H1 (cell line): ENCODE data around the gene LOC128125822.

Experiments used
- CTCF ChIA-PET: fragments of 300-600 bp; sonication (Branson Sonifier 250); formaldehyde crosslinking; loops from one replicate; lab custom pipeline; 2021; ENCODE audit not compliant: partially characterized antibody; lab: Charles Lee
- POLR2A ChIA-PET: fragments of 300-600 bp; sonication (Branson Sonifier 250); formaldehyde crosslinking; loops from one replicate; lab custom pipeline; 2021; ENCODE audit warnings: inconsistent platforms; ENCODE audit not compliant: partially characterized antibody; lab: Charles Lee
- DNase-seq, 2 experiments: peaks; one replicate each; pipeline versions ENCODE4 v3.0.0 to v3.0.0-alpha.2; 2010 to 2022; ENCODE audit warnings: low spot score in 2 of 2, low read depth in 1 of 2, mixed read lengths in 1 of 2
- FAIRE-seq: peaks from 2 replicates; lab custom pipeline; 2011; peaks lifted over from hg19 to GRCh38; lab: Jason Lieb, UNC
- H2AFZ ChIP-seq: 2 replicates; pipeline ENCODE4 v1.8.1; 2012; ENCODE audit warnings: low read length, inconsistent platforms
- H2AK5ac ChIP-seq: 2 replicates; pipeline ENCODE4 v1.6.1; 2013; ENCODE audit warnings: low read depth, low read length
- H2BK120ac ChIP-seq: replicated peaks from 2 replicates; pipeline ENCODE3; 2013; ENCODE audit warnings: low read depth, low read length, inconsistent platforms
- H2BK12ac ChIP-seq: 2 replicates; pipeline ENCODE4 v1.6.1; 2013; ENCODE audit warnings: low read depth, low read length
- H2BK15ac ChIP-seq: 2 replicates; pipeline ENCODE4 v1.6.1; 2013; ENCODE audit warnings: low read length
- H2BK20ac ChIP-seq: 2 replicates; pipeline ENCODE4 v1.6.1; 2013; ENCODE audit warnings: low read length
- H2BK5ac ChIP-seq: 2 replicates; pipeline ENCODE4 v1.6.1; 2013; ENCODE audit warnings: low read depth, low read length
- H3K14ac ChIP-seq: 2 replicates; pipeline ENCODE4 v1.6.1; 2013; ENCODE audit warnings: inconsistent platforms; ENCODE audit not compliant: insufficient read length
- H3K18ac ChIP-seq: 2 replicates; pipeline ENCODE4 v1.6.1; 2013; ENCODE audit warnings: low read length; ENCODE audit errors: extremely low read depth
- H3K23ac ChIP-seq: 2 replicates; pipeline ENCODE4 v1.6.1; 2013; ENCODE audit warnings: inconsistent platforms; ENCODE audit not compliant: insufficient read length
- H3K23me2 ChIP-seq: 2 replicates; pipeline ENCODE4 v1.6.1; 2013; ENCODE audit warnings: low read depth, low read length
- H3K27ac ChIP-seq: 2 replicates; pipeline ENCODE4 v1.6.1; 2011; ENCODE audit warnings: low read depth, low read length, inconsistent platforms
- H3K27me3 ChIP-seq, 4 experiments: replicated peaks in 1 of 4; 1 replicate in 1 of 4; 2 replicates in 3 of 4; pipeline versions ENCODE4 v1.6.1 to v1.8.1; 2011 to 2013; ENCODE audit warnings: low read length in 3 of 4, mild to moderate bottlenecking in 3 of 4, inconsistent platforms in 2 of 4, mixed read lengths in 2 of 4, moderate library complexity in 1 of 4; ENCODE audit not compliant: control insufficient read depth in 3 of 4, insufficient read depth in 3 of 4; ENCODE audit errors: extremely low read depth in 1 of 4
- H3K36me3 ChIP-seq, 4 experiments: 2 replicates each; pipeline versions ENCODE4 v1.6.1 to v1.8.1; 2011 to 2013; ENCODE audit warnings: mild to moderate bottlenecking in 4 of 4, low read length in 3 of 4, moderate library complexity in 2 of 4, control low read depth in 1 of 4, inconsistent platforms in 1 of 4; ENCODE audit not compliant: insufficient read depth in 4 of 4, control insufficient read depth in 2 of 4
- H3K4ac ChIP-seq: replicated peaks from 2 replicates; pipeline ENCODE3; 2013; ENCODE audit warnings: low read length, low read depth, mixed read lengths, inconsistent platforms; ENCODE audit not compliant: insufficient read length
- H3K4me1 ChIP-seq, 4 experiments: replicated peaks in 1 of 4; 1 replicate in 1 of 4; 2 replicates in 3 of 4; pipeline versions ENCODE4 v1.6.1 to v1.8.1; 2011 to 2013; ENCODE audit warnings: low read length in 3 of 4, inconsistent platforms in 2 of 4, mixed read lengths in 1 of 4; ENCODE audit not compliant: insufficient read depth in 4 of 4, control insufficient read depth in 3 of 4
- H3K4me2 ChIP-seq, 2 experiments: 2 replicates each; pipeline versions ENCODE4 v1.6.1 to v1.8.1; 2011 to 2013; ENCODE audit warnings: low read depth in 2 of 2, low read length in 2 of 2, control low read depth in 1 of 2, inconsistent platforms in 1 of 2, mild to moderate bottlenecking in 1 of 2; ENCODE audit not compliant: insufficient read depth in 1 of 2
- H3K4me3 ChIP-seq, 4 experiments: fragments of 200-600, 300-600 bp in 1 of 4; sonication (generic), shearing (Covaris generic), sonication (Bioruptor Twin) in 1 of 4; 2 replicates each; pipeline versions ENCODE4 v1.5.1 to v1.8.1; 2011 to 2016; ENCODE audit warnings: low read length in 4 of 4, low read depth in 3 of 4, control low read depth in 2 of 4, inconsistent platforms in 2 of 4, mild to moderate bottlenecking in 2 of 4, mixed read lengths in 1 of 4, moderate library complexity in 1 of 4; ENCODE audit not compliant: insufficient read depth in 2 of 4; ENCODE audit errors: extremely low read depth in 1 of 4
- H3K56ac ChIP-seq: replicated peaks from 2 replicates; pipeline ENCODE3; 2013; ENCODE audit warnings: low read depth, mild to moderate bottlenecking, mixed read lengths, low read length, inconsistent platforms; ENCODE audit not compliant: insufficient read length
- H3K79me1 ChIP-seq: 2 replicates; pipeline ENCODE4 v1.6.1; 2013; ENCODE audit warnings: low read depth, low read length, control low read depth
- H3K79me2 ChIP-seq, 2 experiments: 2 replicates each; pipeline versions ENCODE4 v1.6.1 to v1.8.1; 2012 to 2013; ENCODE audit warnings: low read length in 2 of 2, mild to moderate bottlenecking in 2 of 2, inconsistent platforms in 1 of 2; ENCODE audit not compliant: insufficient read depth in 2 of 2, control insufficient read depth in 1 of 2
- H3K9ac ChIP-seq, 4 experiments: replicated peaks in 1 of 4; 1 replicate in 1 of 4; 2 replicates in 3 of 4; pipeline versions ENCODE4 v1.6.1 to v1.8.1; 2011 to 2013; ENCODE audit warnings: low read depth in 3 of 4, low read length in 3 of 4, control low read depth in 2 of 4, mild to moderate bottlenecking in 2 of 4, moderate library complexity in 2 of 4, inconsistent platforms in 1 of 4; ENCODE audit errors: extremely low read depth in 1 of 4
- H3K9me3 ChIP-seq, 2 experiments: 2 replicates each; pipeline versions ENCODE4 v1.6.1 to v1.8.1; 2012 to 2013; ENCODE audit warnings: mild to moderate bottlenecking in 2 of 2, moderate library complexity in 2 of 2, control low read depth in 1 of 2, inconsistent platforms in 1 of 2, low read depth in 1 of 2, low read length in 1 of 2, mixed read lengths in 1 of 2; ENCODE audit not compliant: insufficient read depth in 2 of 2
- H4K20me1 ChIP-seq, 2 experiments: replicated peaks in 1 of 2; 2 replicates each; pipeline versions ENCODE3 to v1.8.1; 2011 to 2013; ENCODE audit warnings: inconsistent platforms in 2 of 2, low read length in 2 of 2, mild to moderate bottlenecking in 1 of 2; ENCODE audit not compliant: insufficient read depth in 2 of 2, control insufficient read depth in 1 of 2
- H4K5ac ChIP-seq: 2 replicates; pipeline ENCODE4 v1.6.1; 2013; ENCODE audit warnings: low read length, low read depth, mixed read lengths, inconsistent platforms; ENCODE audit not compliant: insufficient read length
- H4K8ac ChIP-seq: 2 replicates; pipeline ENCODE4 v1.8.0; 2013; ENCODE audit warnings: mild to moderate bottlenecking, moderate library complexity, low read length, inconsistent platforms; ENCODE audit not compliant: insufficient read depth; ENCODE audit errors: extremely low read depth
- H4K91ac ChIP-seq: replicated peaks from 2 replicates; pipeline ENCODE3; 2013; ENCODE audit warnings: low read length, mixed read lengths, inconsistent platforms; ENCODE audit not compliant: insufficient read length
- ASH2L ChIP-seq: fragments of 200-600, 300-600 bp; sonication (generic); IDR thresholded peaks from one replicate; pipeline ENCODE4 v1.7.1; 2017; ENCODE audit warnings: low read length
- ATF2 ChIP-seq: IDR thresholded peaks from 2 replicates; pipeline ENCODE4 v1.6.1; 2012; ENCODE audit warnings: low read length, inconsistent platforms
- CBX5 ChIP-seq: fragments of 300-800, 300-1000 bp; sonication (generic); IDR thresholded peaks from 2 replicates; pipeline ENCODE4 v1.7.1; 2016; ENCODE audit warnings: antibody characterized with exemption, low read length, low read depth
- RNF2 ChIP-seq: fragments of 200-900, 300-1000 bp; sonication (generic); IDR thresholded peaks from 2 replicates; pipeline ENCODE4 v1.7.1; 2016; ENCODE audit warnings: borderline replicate concordance, low read depth, mild to moderate bottlenecking, antibody characterized with exemption, low read length; ENCODE audit not compliant: poor library complexity, severe bottlenecking; ENCODE audit errors: missing control alignments
- RXRA ChIP-seq: IDR thresholded peaks from 2 replicates; pipeline ENCODE4 v1.6.1; 2011; ENCODE audit warnings: low read depth, mild to moderate bottlenecking, low read length, moderate library complexity; ENCODE audit not compliant: insufficient read depth
- SIRT6 ChIP-seq: IDR thresholded peaks from one replicate; pipeline ENCODE4 v1.7.1; 2012; ENCODE audit warnings: low read length, inconsistent platforms
- SRF ChIP-seq: IDR thresholded peaks from 2 replicates; pipeline ENCODE4 v1.6.1; 2011; ENCODE audit warnings: mild to moderate bottlenecking, low read depth, low read length, moderate library complexity
- TBP ChIP-seq: IDR thresholded peaks from 2 replicates; pipeline ENCODE4 v1.6.1; 2011; ENCODE audit warnings: low read depth, low read length, improper control_type of control experiment
- WGBS, 2 experiments: shearing (Covaris generic) in 1 of 2; methylation state at CpG; one replicate each; pipeline versions ENCODE4 v1.1.6 to v1.1.7; 2013 to 2015; ENCODE audit warnings: low lambda C conversion rate in 2 of 2, mixed read lengths in 2 of 2, inconsistent platforms in 1 of 2, low coverage in 1 of 2, missing lambda C conversion rate in 1 of 2; ENCODE audit not compliant: insufficient replicate concordance in 2 of 2, insufficient coverage in 1 of 2, insufficient read length in 1 of 2; ENCODE audit errors: extremely low coverage in 1 of 2, missing lambda C conversion rate in 1 of 2; 5-methylcytosine and 5-hydroxymethylcytosine counted together

LOC128125822 gene

GRCh38 chr6:63561288-63561687 lies 11.0 kb upstream of the LOC128125822 start:
- no peak overlapping the region for H4K5ac ChIP-seq
- no peaks in the 10 kb centered on the region for H3K23me2 ChIP-seq
- H4K91ac ChIP-seq, result no peak overlapping the region
- FAIRE-seq (no peak), DNase-seq (no peak)
- H2BK120ac ChIP-seq, result no peak overlapping the region
- no peaks in the 10 kb centered on the region for H3K27me3 ChIP-seq
- peaks cover 0 to 5% (median 4%) of the 10 kb centered on the region in 4 experiments; a peak in 2 of 7 replicates for H3K4me1 ChIP-seq
- H3K4ac ChIP-seq, result no peak overlapping the region
- no peak overlapping the region for H2BK5ac ChIP-seq
- no peak overlapping the region for H3K56ac ChIP-seq
- no peaks in the 10 kb centered on the region for H3K36me3 ChIP-seq
- no peaks in the 10 kb centered on the region for H4K20me1 ChIP-seq
- no peaks in the 10 kb centered on the region for H3K79me2 ChIP-seq
- no peak overlapping the region for H3K4me3 ChIP-seq
- no peak overlapping the region for H2BK15ac ChIP-seq
- no peak overlapping the region for H2BK20ac ChIP-seq
- TF ChIP-seq RXRA (no peak), RNF2 (no peak), ATF2 (no peak), SRF (no peak), ASH2L (no peak), CBX5 (no peak), TBP (no peak), SIRT6 (no peak)
- H2BK12ac ChIP-seq, result no peak overlapping the region
- H2AK5ac ChIP-seq, result no peak overlapping the region
- H3K4me2 ChIP-seq, result no peak overlapping the region
- no peak overlapping the region for H2AFZ ChIP-seq
- H3K9me3 ChIP-seq, result no peaks in the 10 kb centered on the region
- ChIA-PET CTCF (no interaction called here), POLR2A (no interaction called here)
- no peak overlapping the region for H3K14ac ChIP-seq
- H3K18ac ChIP-seq, result no peak overlapping the region
- H3K27ac ChIP-seq, result no peak overlapping the region
- no peak overlapping the region for H3K23ac ChIP-seq
- no peak overlapping the region for H3K9ac ChIP-seq
- whole genome bisulfite sequencing, 2 experiments, result 88% methylated on average over 2 of the region's 2 CpGs; no CpG with 5 or more reads in 1 of the 2 experiments
- H3K79me1 ChIP-seq, result no peaks in the 10 kb centered on the region
- H4K8ac ChIP-seq, result no peak overlapping the region
